IMR-90 (cell line): Measurements from ENCODE around the gene TP63. TPM values are rescaled to one million over a fixed set of nuclear protein-coding genes. Genes with fewer than 3 reads are reported as not detected.

ENCODE experiments used
- ATAC-seq: fragments of 200-7000 bp; cut with Tn5 transposase; 2 replicates; pipeline ENCODE4 v1.9.1; 2020; ENCODE audit warnings: low read depth, mild to moderate bottlenecking, moderate library complexity
- BruUV-seq: library from RNA; stranded (reverse); fragments of 400-500 nt; replicated peaks from 2 replicates; lab custom pipeline; 2021; lab: Mats Ljungman, UMichigan
- CTCF ChIA-PET: fragments of 300-600 bp; formaldehyde crosslinking; extraction: SDS; loops from one replicate; lab custom pipeline; 2021; ENCODE audit warnings: antibody characterized with exemption; lab: Yijun Ruan, JAX
- POLR2A ChIA-PET: fragments of 300-600 bp; sonication (Branson Sonifier 250); formaldehyde crosslinking; loops from one replicate; lab custom pipeline; 2022; ENCODE audit warnings: antibody characterized with exemption; ENCODE audit not compliant: unreplicated experiment; lab: Charles Lee
- DNase-seq: peaks from one replicate; pipeline ENCODE4 v3.0.0; 2013
- H2AFZ ChIP-seq: replicated peaks from 2 replicates; pipeline ENCODE3; 2013; ENCODE audit warnings: low read length, mild to moderate bottlenecking; ENCODE audit not compliant: poor library complexity
- H2AK5ac ChIP-seq: 2 replicates; pipeline ENCODE4 v1.6.1; 2013; ENCODE audit warnings: low read depth, low read length, inconsistent platforms
- H2AK9ac ChIP-seq: replicated peaks from 2 replicates; pipeline ENCODE3; 2013; ENCODE audit warnings: mild to moderate bottlenecking, low read depth, low read length, moderate library complexity; ENCODE audit not compliant: poor library complexity
- H2BK120ac ChIP-seq: 2 replicates; pipeline ENCODE4 v1.6.1; 2013; ENCODE audit warnings: low read depth, low read length, inconsistent platforms
- H2BK15ac ChIP-seq: 3 replicates; pipeline ENCODE4 v1.6.1; 2013; ENCODE audit warnings: low read depth, low read length, inconsistent platforms
- H2BK20ac ChIP-seq: 2 replicates; pipeline ENCODE4 v1.6.1; 2013; ENCODE audit warnings: low read depth, mild to moderate bottlenecking, inconsistent platforms, low read length, moderate library complexity
- H2BK5ac ChIP-seq: 2 replicates; pipeline ENCODE4 v1.6.1; 2013; ENCODE audit warnings: mild to moderate bottlenecking, low read depth, low read length, inconsistent platforms; ENCODE audit not compliant: poor library complexity, severe bottlenecking
- H3K14ac ChIP-seq: replicated peaks from 2 replicates; pipeline ENCODE4 v1.6.1; 2013; ENCODE audit warnings: low read depth, low read length, inconsistent platforms
- H3K18ac ChIP-seq: 2 replicates; pipeline ENCODE4 v1.6.1; 2013; ENCODE audit warnings: low read depth, low read length, control low read depth
- H3K23ac ChIP-seq: 2 replicates; pipeline ENCODE4 v1.6.1; 2013; ENCODE audit warnings: low read depth, low read length, inconsistent platforms
- H3K27ac ChIP-seq: 2 replicates; pipeline ENCODE4 v1.5.1; 2013; ENCODE audit warnings: mild to moderate bottlenecking, control low read depth, low read length; ENCODE audit not compliant: insufficient read depth
- H3K27me3 ChIP-seq: 2 replicates; pipeline ENCODE4 v1.6.1; 2013; ENCODE audit warnings: low read length; ENCODE audit not compliant: control insufficient read depth, insufficient read depth
- H3K36me3 ChIP-seq: 2 replicates; pipeline ENCODE4 v1.6.1; 2013; ENCODE audit warnings: low read length, mixed read lengths; ENCODE audit not compliant: control insufficient read depth, insufficient read depth
- H3K4ac ChIP-seq: 2 replicates; pipeline ENCODE4 v1.6.1; 2013; ENCODE audit warnings: low read depth, low read length, inconsistent platforms
- H3K4me1 ChIP-seq: 2 replicates; pipeline ENCODE4 v1.6.1; 2013; ENCODE audit warnings: low read length, mixed read lengths; ENCODE audit not compliant: control insufficient read depth, insufficient read depth
- H3K4me2 ChIP-seq: 2 replicates; pipeline ENCODE4 v1.6.1; 2013; ENCODE audit warnings: low read depth, mild to moderate bottlenecking, control low read depth, low read length, moderate library complexity
- H3K4me3 ChIP-seq: 2 replicates; pipeline ENCODE4 v1.5.1; 2013; ENCODE audit warnings: low read depth, mild to moderate bottlenecking, control low read depth, low read length, moderate library complexity; ENCODE audit not compliant: insufficient read depth
- H3K56ac ChIP-seq: 2 replicates; pipeline ENCODE4 v1.6.1; 2013; ENCODE audit warnings: low read length, inconsistent platforms; ENCODE audit not compliant: insufficient read depth; ENCODE audit errors: extremely low read depth
- H3K79me1 ChIP-seq, 2 experiments: 2 replicates each; pipeline ENCODE4 v1.6.1; 2013; ENCODE audit warnings: low read length in 2 of 2, inconsistent platforms in 1 of 2, low read depth in 1 of 2
- H3K9ac ChIP-seq: 2 replicates; pipeline ENCODE4 v1.6.1; 2013; ENCODE audit warnings: low read depth, low read length, control low read depth
- H3K9me1 ChIP-seq: 2 replicates; pipeline ENCODE4 v1.6.1; 2013; ENCODE audit warnings: low read length, inconsistent platforms; ENCODE audit not compliant: insufficient read depth
- H3K9me3 ChIP-seq: 2 replicates; pipeline ENCODE4 v1.6.1; 2013; ENCODE audit warnings: low read length; ENCODE audit not compliant: control insufficient read depth, insufficient read depth
- H4K20me1 ChIP-seq: 2 replicates; pipeline ENCODE4 v1.6.1; 2013; ENCODE audit warnings: low read length, inconsistent platforms; ENCODE audit not compliant: insufficient read depth
- H4K5ac ChIP-seq: 2 replicates; pipeline ENCODE4 v1.6.1; 2013; ENCODE audit warnings: mild to moderate bottlenecking, low read depth, low read length, control low read depth
- H4K8ac ChIP-seq, 2 experiments: 2 replicates each; pipeline ENCODE4 v1.6.1; 2013; ENCODE audit warnings: low read depth in 2 of 2, low read length in 2 of 2, control low read depth in 1 of 2, inconsistent platforms in 1 of 2
- H4K91ac ChIP-seq: 2 replicates; pipeline ENCODE4 v1.6.1; 2013; ENCODE audit warnings: low read depth, low read length, inconsistent platforms; ENCODE audit not compliant: insufficient read depth
- BHLHE40 ChIP-seq: fragments of 150-350 bp; IDR thresholded peaks from 2 replicates; pipeline ENCODE4 v1.6.1; 2016; ENCODE audit warnings: mild to moderate bottlenecking, low read depth, low read length
- CEBPB ChIP-seq: IDR thresholded peaks from 2 replicates; pipeline ENCODE4 v1.6.1; 2012; ENCODE audit warnings: low read depth, low read length, improper control_type of control experiment
- CHD1 ChIP-seq: IDR thresholded peaks from 2 replicates; pipeline ENCODE4 v1.6.1; 2012; ENCODE audit warnings: low read depth, low read length, improper control_type of control experiment
- FOS ChIP-seq: fragments of 150-350 bp; IDR thresholded peaks from 2 replicates; pipeline ENCODE4 v1.6.1; 2016; ENCODE audit warnings: low read depth, low read length
- MAFK ChIP-seq: IDR thresholded peaks from 2 replicates; pipeline ENCODE4 v1.6.1; 2012; ENCODE audit warnings: low read depth, low read length, improper control_type of control experiment
- MAZ ChIP-seq: IDR thresholded peaks from 2 replicates; pipeline ENCODE4 v1.6.1; 2012; ENCODE audit warnings: low read depth, mild to moderate bottlenecking, low read length, improper control_type of control experiment, moderate library complexity, borderline replicate concordance
- MXI1 ChIP-seq: IDR thresholded peaks from 2 replicates; pipeline ENCODE4 v1.6.1; 2012; ENCODE audit warnings: low read depth, mild to moderate bottlenecking, low read length, moderate library complexity, borderline replicate concordance
- NFE2L2 ChIP-seq: fragments of 150-350 bp; IDR thresholded peaks from 2 replicates; pipeline ENCODE4 v1.6.1; 2016; ENCODE audit warnings: low read depth, mild to moderate bottlenecking, low read length
- POLR2A ChIP-seq: IDR thresholded peaks from 2 replicates; pipeline ENCODE4 v1.6.1; 2012; ENCODE audit warnings: mild to moderate bottlenecking, low read depth, low read length
- RAD21 ChIP-seq: IDR thresholded peaks from 2 replicates; pipeline ENCODE4 v1.6.1; 2012; ENCODE audit warnings: low read length, improper control_type of control experiment
- RCOR1 ChIP-seq: IDR thresholded peaks from 2 replicates; pipeline ENCODE4 v1.6.1; 2012; ENCODE audit warnings: mild to moderate bottlenecking, low read length, improper control_type of control experiment; ENCODE audit not compliant: insufficient replicate concordance
- RFX5 ChIP-seq: IDR thresholded peaks from 2 replicates; pipeline ENCODE4 v1.8.0; 2012; ENCODE audit warnings: low read depth, mild to moderate bottlenecking, low read length, moderate library complexity
- SMC3 ChIP-seq: fragments of 150-350 bp; IDR thresholded peaks from 2 replicates; pipeline ENCODE4 v1.6.1; 2016; ENCODE audit warnings: low read depth, mild to moderate bottlenecking, antibody characterized with exemption, low read length, moderate library complexity
- WGBS, 2 experiments: methylation state at CpG; one replicate each; pipeline versions ENCODE4 v1.1.5 to v1.1.7; 2013; ENCODE audit warnings: missing lambda C conversion rate in 2 of 2; ENCODE audit not compliant: insufficient read length in 1 of 2; ENCODE audit errors: extremely low coverage in 2 of 2; 5-methylcytosine and 5-hydroxymethylcytosine counted together
- dilution Hi-C: fragments of 300-500 bp; cut with HindIII; formaldehyde crosslinking; loops from one replicate; pipeline ENCODE4 v1.14.3; 2018; ENCODE audit warnings: low sequenced_read_pairs; ENCODE audit not compliant: unreplicated experiment
- in situ Hi-C: fragments of 300-500 bp; cut with MboI; formaldehyde crosslinking; loops from 3 replicates; pipeline ENCODE4 v1.14.3; 2019; ENCODE audit warnings: low sequenced_read_pairs, inconsistent platforms, mixed read lengths
- intact Hi-C: fragments of 100-400 bp; cut with micrococcal nuclease; formaldehyde crosslinking; loops from 2 replicates; pipeline ENCODE4 v1.10.0; 2022
- polyA plus RNA-seq, 3 experiments: library from polyadenylated mRNA; depleted of rRNA; stranded (reverse); fragments of >200 nt; gene quantifications; 2 replicates each; pipeline ENCODE4 v1.2.3, GENCODE V29; 2012; ENCODE audit warnings: low replicate concordance in 1 of 3
- total RNA-seq: library from RNA; depleted of rRNA; stranded (reverse); fragments of >200 nt; gene quantifications from 2 replicates; pipeline ENCODE4 v1.2.3, GENCODE V29; 2012
- TF ChIP-seq, protein P1 (sequence below): fragments of 150-350 bp; IDR thresholded peaks from 2 replicates; pipeline ENCODE4 v1.6.1; 2016; ENCODE audit warnings: low read depth, mild to moderate bottlenecking, low read length, moderate library complexity, borderline replicate concordance
- TF ChIP-seq, protein P2 (sequence below): fragments of 150-350 bp; IDR thresholded peaks from 2 replicates; pipeline ENCODE4 v1.6.1; 2017; ENCODE audit warnings: mild to moderate bottlenecking, antibody characterized with exemption, low read length, low read depth
- TF ChIP-seq, protein P3 (sequence below): conservative IDR thresholded peaks from 2 replicates; pipeline ENCODE4 v1.5.1; 2012; ENCODE audit warnings: mild to moderate bottlenecking, low read depth, low read length, improper control_type of control experiment

The TP63 gene
- total and polyA plus RNA-seq, 2 of the 4 experiments (the other 2 are of a cell fraction): not detected

DNA sequence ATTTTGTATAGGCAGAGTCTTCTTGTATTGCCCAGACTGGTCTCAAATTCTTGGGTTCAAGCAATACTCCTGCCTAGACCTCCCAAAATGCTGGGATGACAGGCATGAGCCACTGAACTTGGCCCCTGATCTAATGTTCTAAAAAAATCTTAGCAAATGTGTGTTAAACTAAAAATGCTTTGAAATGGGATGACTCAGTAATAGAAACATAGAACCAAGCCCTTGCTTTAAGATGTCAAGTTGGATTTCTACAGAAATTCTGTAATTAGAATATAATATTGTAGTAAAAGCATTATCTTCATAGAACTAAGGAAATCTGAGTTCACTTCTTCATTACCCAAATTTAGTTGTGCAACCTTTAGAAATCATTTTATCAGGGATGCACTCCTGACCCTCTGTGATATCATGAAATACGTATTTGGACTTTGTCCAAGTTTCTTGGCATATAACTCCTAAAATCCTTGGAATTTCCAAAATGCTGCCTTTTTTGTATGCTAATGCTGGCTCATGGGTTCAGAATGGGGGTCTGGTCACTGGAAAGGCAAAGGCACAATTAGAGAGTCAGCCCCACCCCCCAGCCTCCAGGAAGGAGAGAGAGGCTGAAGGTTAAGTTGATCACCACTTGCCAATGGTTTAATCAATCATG, 217.3 kb downstream of the TP63 start:
- no TSS peak for BruUV-seq
- H3K4ac ChIP-seq: no peak overlapping the region

More for the DNA sequence above, 217.3 kb downstream of the TP63 start:
- Histone ChIP-seq H2AK5ac (no peak overlapping the region), H2BK5ac (no peak overlapping the region), H4K8ac (no peak overlapping the region), H3K4me3 (no peak overlapping the region), H3K23ac (no peak overlapping the region), H3K9ac (no peak overlapping the region), H3K27me3 (no peaks in the 10 kb centered on the region), H2BK120ac (no peak overlapping the region), H4K5ac (no peak overlapping the region), H4K91ac (no peak overlapping the region), H2BK15ac (no peak overlapping the region), H2AK9ac (no peak overlapping the region), H3K36me3 (no peaks in the 10 kb centered on the region), H3K9me1 (no peaks in the 10 kb centered on the region), H2BK20ac (no peak overlapping the region), H3K27ac (no peak overlapping the region), H3K9me3 (no peaks in the 10 kb centered on the region), H3K56ac (no peak overlapping the region), H3K79me1 (no peaks in the 10 kb centered on the region), H3K14ac (no peak overlapping the region), H4K20me1 (no peaks in the 10 kb centered on the region), H3K4me2 (no peak overlapping the region), H3K18ac (no peak overlapping the region), H3K4me1 (no peaks in the 10 kb centered on the region), H2AFZ (no peak overlapping the region)
- intact Hi-C loops (no loop called here), dilution Hi-C loops (no loop called here), in situ Hi-C loops (no loop called here)
- ChIA-PET POLR2A (no interaction called here), CTCF (no interaction called here)
- ATAC-seq (no peak), DNase-seq (no peak)
- WGBS, 2 experiments: no CpG with 5 or more reads among the region's 1 CpG
- TF ChIP-seq BHLHE40 (no peak), CEBPB (no peak), RFX5 (no peak), FOS (no peak), CHD1 (no peak), MAZ (no peak), MAFK (no peak), SMC3 (no peak), RCOR1 (no peak), RAD21 (no peak), NFE2L2 (no peak), POLR2A (no peak), MXI1 (no peak)
- TF ChIP-seq, protein P1, sequence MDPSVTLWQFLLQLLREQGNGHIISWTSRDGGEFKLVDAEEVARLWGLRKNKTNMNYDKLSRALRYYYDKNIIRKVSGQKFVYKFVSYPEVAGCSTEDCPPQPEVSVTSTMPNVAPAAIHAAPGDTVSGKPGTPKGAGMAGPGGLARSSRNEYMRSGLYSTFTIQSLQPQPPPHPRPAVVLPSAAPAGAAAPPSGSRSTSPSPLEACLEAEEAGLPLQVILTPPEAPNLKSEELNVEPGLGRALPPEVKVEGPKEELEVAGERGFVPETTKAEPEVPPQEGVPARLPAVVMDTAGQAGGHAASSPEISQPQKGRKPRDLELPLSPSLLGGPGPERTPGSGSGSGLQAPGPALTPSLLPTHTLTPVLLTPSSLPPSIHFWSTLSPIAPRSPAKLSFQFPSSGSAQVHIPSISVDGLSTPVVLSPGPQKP: no peak
- TF ChIP-seq, protein P2, sequence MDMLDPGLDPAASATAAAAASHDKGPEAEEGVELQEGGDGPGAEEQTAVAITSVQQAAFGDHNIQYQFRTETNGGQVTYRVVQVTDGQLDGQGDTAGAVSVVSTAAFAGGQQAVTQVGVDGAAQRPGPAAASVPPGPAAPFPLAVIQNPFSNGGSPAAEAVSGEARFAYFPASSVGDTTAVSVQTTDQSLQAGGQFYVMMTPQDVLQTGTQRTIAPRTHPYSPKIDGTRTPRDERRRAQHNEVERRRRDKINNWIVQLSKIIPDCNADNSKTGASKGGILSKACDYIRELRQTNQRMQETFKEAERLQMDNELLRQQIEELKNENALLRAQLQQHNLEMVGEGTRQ: no peak
- TF ChIP-seq, protein P3, sequence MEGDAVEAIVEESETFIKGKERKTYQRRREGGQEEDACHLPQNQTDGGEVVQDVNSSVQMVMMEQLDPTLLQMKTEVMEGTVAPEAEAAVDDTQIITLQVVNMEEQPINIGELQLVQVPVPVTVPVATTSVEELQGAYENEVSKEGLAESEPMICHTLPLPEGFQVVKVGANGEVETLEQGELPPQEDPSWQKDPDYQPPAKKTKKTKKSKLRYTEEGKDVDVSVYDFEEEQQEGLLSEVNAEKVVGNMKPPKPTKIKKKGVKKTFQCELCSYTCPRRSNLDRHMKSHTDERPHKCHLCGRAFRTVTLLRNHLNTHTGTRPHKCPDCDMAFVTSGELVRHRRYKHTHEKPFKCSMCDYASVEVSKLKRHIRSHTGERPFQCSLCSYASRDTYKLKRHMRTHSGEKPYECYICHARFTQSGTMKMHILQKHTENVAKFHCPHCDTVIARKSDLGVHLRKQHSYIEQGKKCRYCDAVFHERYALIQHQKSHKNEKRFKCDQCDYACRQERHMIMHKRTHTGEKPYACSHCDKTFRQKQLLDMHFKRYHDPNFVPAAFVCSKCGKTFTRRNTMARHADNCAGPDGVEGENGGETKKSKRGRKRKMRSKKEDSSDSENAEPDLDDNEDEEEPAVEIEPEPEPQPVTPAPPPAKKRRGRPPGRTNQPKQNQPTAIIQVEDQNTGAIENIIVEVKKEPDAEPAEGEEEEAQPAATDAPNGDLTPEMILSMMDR: no peak
